Activated CD4-positive, alpha-beta T cell treated with anti-CD3 and anti-CD28 coated beads for 48 hours (primary cell): ENCODE results near the gene TSPAN12.

Experiments
- DNase-seq: peaks from one replicate; pipeline ENCODE4 v3.0.0-alpha.2; 2020

The TSPAN12 gene

GRCh38 chr7:120741371-120742042, 116.4 kb downstream of the TSPAN12 start:
- no peak for DNase-seq

GRCh38 chr7:120740348-120740747, 117.6 kb downstream of the TSPAN12 start:
- DNase-seq: no peak

GRCh38 chr7:120738816-120739215, 119.1 kb downstream of the TSPAN12 start:
- DNase-seq: no peak
